GM19468 (cell line): ENCODE data around the gene SGF29.
"Not testable (repeated sequence)": the region's sequence is repeated elsewhere in the genome, so short reads cannot be mapped to it uniquely, and the experiment has no call there.

Experiments used
- ATAC-seq: cut with Tn5 transposase; IDR thresholded peaks from one replicate; pipeline ENCODE4 v1.9.1; 2021; ENCODE audit warnings: mild to moderate bottlenecking, moderate library complexity, moderate number of reproducible peaks; ENCODE audit not compliant: unreplicated experiment; ENCODE audit errors: extremely low read depth

The SGF29 gene

GRCh38 chr16:28607681-28608495 is 54.2 kb downstream of the SGF29 start:
- ATAC-seq: not testable (repeated sequence)

- not testable (repeated sequence) for ATAC-seq
Measured at GRCh38 chr16:28608496-28608808, 54.7 kb downstream of the SGF29 start.

- not testable (repeated sequence) for ATAC-seq
Measured at GRCh38 chr16:28608867-28609596, 55.3 kb downstream of the SGF29 start.

GRCh38 chr16:28609631-28610594 is 56.2 kb downstream of the SGF29 start, which contains the start of gene SULT1A1:
Gene SULT1A1, minus strand, starts transcription at chr16:28610044. Its CDS starts 1,189 bp downstream, at chr16:28608855.
- ATAC-seq: no peak

- no peak for ATAC-seq
Measured at GRCh38 chr16:28610595-28611191, 57.0 kb downstream of the SGF29 start.

- not testable (repeated sequence) for ATAC-seq
Measured at GRCh38 chr16:28612359-28613280, 58.9 kb downstream of the SGF29 start.

- not testable (repeated sequence) for ATAC-seq
Measured at GRCh38 chr16:28613912-28614311, 60.2 kb downstream of the SGF29 start.

- ATAC-seq: not testable (repeated sequence)
Measured at GRCh38 chr16:28614561-28614960, 60.8 kb downstream of the SGF29 start.

- ATAC-seq: not testable (repeated sequence)
Measured at GRCh38 chr16:28615486-28616223, 61.9 kb downstream of the SGF29 start.

GRCh38 chr16:28616224-28616577 is 62.5 kb downstream of the SGF29 start:
- ATAC-seq: not testable (repeated sequence)

- no peak for ATAC-seq
Measured at GRCh38 chr16:28616636-28617035, 62.9 kb downstream of the SGF29 start.

- ATAC-seq: no peak
Measured at GRCh38 chr16:28617874-28618273, 64.2 kb downstream of the SGF29 start.

- ATAC-seq: not testable (repeated sequence)
Measured at GRCh38 chr16:28620316-28620715, 66.6 kb downstream of the SGF29 start.

- no peak for ATAC-seq
Measured at GRCh38 chr16:28621481-28622155, 67.9 kb downstream of the SGF29 start.

GRCh38 chr16:28622532-28623171 is 68.9 kb downstream of the SGF29 start:
- not testable (repeated sequence) for ATAC-seq

- no peak for ATAC-seq
Measured at GRCh38 chr16:28623172-28623711, 69.5 kb downstream of the SGF29 start.

GRCh38 chr16:28630905-28631304 is 77.2 kb downstream of the SGF29 start:
- not testable (repeated sequence) for ATAC-seq
